Suprapubic skin (tissue), 3 donors: ENCODE measurements around the gene POLR2L.

Experiments used
- CTCF ChIP-seq, 2 donors: fragments of 200-600 bp in 1 of 2; fragments of 450-650 bp in 1 of 2; sonication (generic) in 1 of 2; IDR thresholded peaks; one replicate each; pipeline ENCODE4 v1.5.1; 2016 to 2019; ENCODE audit warnings: antibody characterized with exemption in 2 of 2, mild to moderate bottlenecking in 1 of 2, moderate library complexity in 1 of 2
- POLR2A ChIP-seq, 2 donors: fragments of 450-650 bp; IDR thresholded peaks; one replicate each; pipeline ENCODE4 v1.6.1; 2017; ENCODE audit warnings: antibody characterized with exemption in 2 of 2, mild to moderate bottlenecking in 2 of 2, moderate library complexity in 2 of 2

- TF ChIP-seq CTCF (IDR thresholded peaks at IDR 0.05) (no peak), POLR2A (IDR thresholded peaks at IDR 0.05) (no peak)
These were observed 17.9 kb downstream of the POLR2L start for GRCh38 chr11:824292-824880.
